22Rv1 (cell line): ENCODE data around the gene LSM6.

Experiments
- CTCF ChIP-seq: fragments of 450-650 bp; IDR thresholded peaks from 2 replicates; pipeline ENCODE4 v1.5.1; 2017; ENCODE audit warnings: mild to moderate bottlenecking
- ZFX ChIP-seq: fragments of 450-650 bp; IDR thresholded peaks from 2 replicates; pipeline ENCODE4 v1.6.1; 2017; ENCODE audit warnings: antibody characterized with exemption, borderline replicate concordance

GRCh38 chr4:146214238-146214637, 38.7 kb downstream of the LSM6 start, which contains the start of gene REELD1:
- TF ChIP-seq CTCF (no peak), ZFX (no peak)
